ENCODE results near the gene C18orf32.
A peak's percentile ranks its signal among the peaks of the same experiment; 100 is the strongest.

Gene C18orf32

GRCh38 chr18:49486953-49487710 is at the start of gene C18orf32:
TSS of gene C18orf32 (minus strand) at chr18:49487234. CDS start at chr18:49483748, 3,486 bp downstream.
- TF ChIP-seq CTCF (IDR thresholded peaks at IDR 0.05; ENCODE audit: borderline replicate concordance, extremely low read depth, low read length, poor library complexity, severe bottlenecking) (no peak), EZH2 (IDR thresholded peaks at IDR 0.05; ENCODE audit: borderline replicate concordance, low read depth, low read length, severe bottlenecking) (no peak)
- Histone ChIP-seq H3K9ac (ENCODE audit: low read depth, low read length) (peak within 1 kb of the TSS; percentile 63), H3K27ac (ENCODE audit: low read length) (peak within 1 kb of the TSS; percentile 88), H3K79me2 (ENCODE audit: insufficient read depth, low read length) (peaks cover 69% of the 10 kb centered on the region), H2AFZ (ENCODE audit: low read depth, low read length) (peak within 1 kb of the TSS; percentile 85), H4K20me1 (ENCODE audit: insufficient read depth, low read length) (peaks cover 16% of the 10 kb centered on the region), H3K4me2 (ENCODE audit: insufficient read depth, low read length) (peak within 1 kb of the TSS; percentile 90), H3K4me1 (ENCODE audit: insufficient read depth, low read length) (peaks cover 63% of the 10 kb centered on the region), H3K9me3 (ENCODE audit: insufficient read depth, low read length, severe bottlenecking) (no peaks in the 10 kb centered on the region), H3K36me3 (ENCODE audit: insufficient read depth, low read length) (peaks cover 64% of the 10 kb centered on the region), H3K27me3 (ENCODE audit: insufficient read depth, low read length, poor library complexity) (no peaks in the 10 kb centered on the region), H3K4me3 (ENCODE audit: low read depth in 1 of 2, low read length in 2 of 2) (peak within 1 kb of the TSS; percentile 78 to 87)
- peak; percentile 94 for ATAC-seq (ENCODE audit: insufficient read depth, low read depth)
- peak; percentile 95 for DNase-seq

- Histone ChIP-seq H3K9me3 (ENCODE audit: insufficient read depth, low read length, severe bottlenecking) (no peaks in the 10 kb centered on the region), H3K27me3 (ENCODE audit: insufficient read depth, low read length, poor library complexity) (no peaks in the 10 kb centered on the region), H3K4me1 (ENCODE audit: insufficient read depth, low read length) (no peaks in the 10 kb centered on the region), H3K9ac (ENCODE audit: low read depth, low read length) (no peak overlapping the region), H3K27ac (ENCODE audit: low read length) (no peak overlapping the region), H3K79me2 (ENCODE audit: insufficient read depth, low read length) (no peaks in the 10 kb centered on the region), H2AFZ (ENCODE audit: low read depth, low read length) (no peak overlapping the region), H3K4me3 (ENCODE audit: low read depth in 1 of 2, low read length in 2 of 2) (no peak overlapping the region), H4K20me1 (ENCODE audit: insufficient read depth, low read length) (no peaks in the 10 kb centered on the region), H3K36me3 (ENCODE audit: insufficient read depth, low read length) (no peaks in the 10 kb centered on the region), H3K4me2 (ENCODE audit: insufficient read depth, low read length) (no peak overlapping the region)
- ATAC-seq (ENCODE audit: insufficient read depth, low read depth) (no peak), DNase-seq (no peak)
- no peak for TF ChIP-seq CTCF (IDR thresholded peaks at IDR 0.05; ENCODE audit: borderline replicate concordance, extremely low read depth, low read length, poor library complexity, severe bottlenecking)
- no peak for TF ChIP-seq EZH2 (IDR thresholded peaks at IDR 0.05; ENCODE audit: borderline replicate concordance, low read depth, low read length, severe bottlenecking)
Observed at GRCh38 chr18:49534846-49535601, 48.0 kb upstream of the C18orf32 start.

- Histone ChIP-seq H3K4me1 (ENCODE audit: insufficient read depth, low read length) (no peaks in the 10 kb centered on the region), H3K79me2 (ENCODE audit: insufficient read depth, low read length) (no peaks in the 10 kb centered on the region), H4K20me1 (ENCODE audit: insufficient read depth, low read length) (no peaks in the 10 kb centered on the region), H3K4me2 (ENCODE audit: insufficient read depth, low read length) (no peak overlapping the region), H2AFZ (ENCODE audit: low read depth, low read length) (no peak overlapping the region), H3K27ac (ENCODE audit: low read length) (no peak overlapping the region), H3K9me3 (ENCODE audit: insufficient read depth, low read length, severe bottlenecking) (no peaks in the 10 kb centered on the region), H3K9ac (ENCODE audit: low read depth, low read length) (no peak overlapping the region), H3K36me3 (ENCODE audit: insufficient read depth, low read length) (no peaks in the 10 kb centered on the region), H3K4me3 (ENCODE audit: low read depth in 1 of 2, low read length in 2 of 2) (no peak overlapping the region), H3K27me3 (ENCODE audit: insufficient read depth, low read length, poor library complexity) (peaks cover 5% of the 10 kb centered on the region)
- ATAC-seq (ENCODE audit: insufficient read depth, low read depth) (no peak), DNase-seq (no peak)
- TF ChIP-seq CTCF (IDR thresholded peaks at IDR 0.05; ENCODE audit: borderline replicate concordance, extremely low read depth, low read length, poor library complexity, severe bottlenecking) (no peak), EZH2 (IDR thresholded peaks at IDR 0.05; ENCODE audit: borderline replicate concordance, low read depth, low read length, severe bottlenecking) (no peak)
Observed at GRCh38 chr18:49531678-49532153, 44.7 kb upstream of the C18orf32 start.

Data from DND-41 (cell line).